Kidney capillary endothelial cell (primary cell): ENCODE results near the gene PLEKHN1.
"Not testable (repeated sequence)": the region's sequence is repeated elsewhere in the genome, so short reads cannot be mapped to it uniquely, and the experiment has no call there.

ENCODE experiments used
- DNase-seq: peaks from one replicate; pipeline ENCODE4 v3.0.0-alpha.2; 2018; ENCODE audit warnings: low spot score

Gene PLEKHN1

DNA sequence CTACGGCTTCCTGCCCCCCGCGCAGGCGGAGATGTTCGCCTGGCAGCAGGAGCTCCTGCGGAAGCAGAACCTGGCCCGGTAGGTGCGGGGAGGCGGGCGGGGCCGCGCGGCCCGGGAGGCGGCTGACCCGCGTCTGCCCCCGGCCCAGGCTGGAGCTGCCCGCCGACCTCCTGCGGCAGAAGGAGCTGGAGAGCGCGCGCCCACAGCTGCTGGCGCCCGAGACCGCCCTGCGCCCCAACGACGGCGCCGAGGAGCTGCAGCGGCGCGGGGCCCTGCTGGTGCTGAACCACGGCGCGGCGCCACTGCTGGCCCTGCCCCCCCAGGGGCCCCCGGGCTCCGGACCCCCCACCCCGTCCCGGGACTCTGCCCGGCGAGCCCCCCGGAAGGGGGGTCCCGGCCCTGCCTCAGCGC, 23.9 kb upstream of the PLEKHN1 start:
- no peak for DNase-seq

DNA sequence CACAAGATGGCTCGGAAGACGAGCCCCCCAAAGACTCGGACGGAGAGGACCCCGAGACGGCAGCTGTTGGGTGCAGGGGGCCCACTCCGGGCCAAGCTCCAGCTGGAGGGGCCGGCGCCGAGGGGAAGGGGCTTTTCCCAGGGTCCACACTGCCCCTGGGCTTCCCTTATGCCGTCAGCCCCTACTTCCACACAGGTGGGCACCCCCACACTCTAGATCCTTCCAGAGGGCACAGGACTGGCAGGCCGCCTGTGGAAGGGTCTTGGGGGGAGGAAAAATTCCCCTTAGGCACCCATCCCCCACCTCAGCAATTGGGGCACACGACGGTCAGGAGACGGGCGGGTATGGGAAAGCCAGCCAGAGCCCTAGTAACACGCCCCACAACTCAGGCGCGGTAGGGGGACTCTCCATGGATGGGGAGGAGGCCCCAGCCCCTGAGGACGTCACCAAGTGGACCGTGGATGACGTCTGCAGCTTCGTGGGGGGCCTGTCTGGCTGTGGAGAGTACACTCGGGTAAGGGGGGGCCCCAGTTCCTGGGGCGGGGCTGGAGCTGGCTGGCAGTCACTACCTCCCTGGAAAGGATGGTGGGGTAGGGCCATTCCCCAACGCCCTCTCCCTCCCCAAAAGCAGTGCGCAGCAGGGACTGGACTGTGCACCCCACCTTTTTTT, 23.3 kb upstream of the PLEKHN1 start:
- no peak for DNase-seq

DNA sequence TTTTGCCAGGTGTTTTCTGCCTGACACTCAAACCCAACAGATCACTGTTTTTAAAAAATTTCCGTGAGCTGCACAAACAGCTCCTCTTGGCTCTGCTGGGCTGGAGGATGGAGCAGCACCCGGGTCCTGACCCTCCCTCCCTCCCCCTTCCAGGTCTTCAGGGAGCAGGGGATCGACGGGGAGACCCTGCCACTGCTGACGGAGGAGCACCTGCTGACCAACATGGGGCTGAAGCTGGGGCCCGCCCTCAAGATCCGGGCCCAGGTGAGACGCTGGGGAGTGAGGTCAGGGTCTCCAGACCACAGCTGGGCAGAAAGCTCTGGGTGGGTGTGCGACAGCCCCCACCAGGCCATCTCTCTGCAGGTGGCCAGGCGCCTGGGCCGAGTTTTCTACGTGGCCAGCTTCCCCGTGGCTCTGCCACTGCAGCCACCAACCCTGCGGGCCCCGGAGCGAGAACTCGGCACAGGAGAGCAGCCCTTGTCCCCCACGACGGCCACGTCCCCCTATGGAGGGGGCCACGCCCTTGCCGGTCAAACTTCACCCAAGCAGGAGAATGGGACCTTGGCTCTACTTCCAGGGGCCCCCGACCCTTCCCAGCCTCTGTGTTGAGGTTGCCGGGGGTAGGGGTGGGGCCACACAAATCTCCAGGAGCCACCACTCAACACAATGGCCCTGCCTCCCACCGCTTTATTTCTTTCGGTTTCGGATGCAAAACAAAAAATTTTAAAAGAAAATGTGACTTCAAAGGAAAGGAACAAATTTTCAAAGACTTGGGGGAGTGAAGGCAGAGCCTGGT, 22.5 kb upstream of the PLEKHN1 start:
- DNase-seq, result no peak

DNA sequence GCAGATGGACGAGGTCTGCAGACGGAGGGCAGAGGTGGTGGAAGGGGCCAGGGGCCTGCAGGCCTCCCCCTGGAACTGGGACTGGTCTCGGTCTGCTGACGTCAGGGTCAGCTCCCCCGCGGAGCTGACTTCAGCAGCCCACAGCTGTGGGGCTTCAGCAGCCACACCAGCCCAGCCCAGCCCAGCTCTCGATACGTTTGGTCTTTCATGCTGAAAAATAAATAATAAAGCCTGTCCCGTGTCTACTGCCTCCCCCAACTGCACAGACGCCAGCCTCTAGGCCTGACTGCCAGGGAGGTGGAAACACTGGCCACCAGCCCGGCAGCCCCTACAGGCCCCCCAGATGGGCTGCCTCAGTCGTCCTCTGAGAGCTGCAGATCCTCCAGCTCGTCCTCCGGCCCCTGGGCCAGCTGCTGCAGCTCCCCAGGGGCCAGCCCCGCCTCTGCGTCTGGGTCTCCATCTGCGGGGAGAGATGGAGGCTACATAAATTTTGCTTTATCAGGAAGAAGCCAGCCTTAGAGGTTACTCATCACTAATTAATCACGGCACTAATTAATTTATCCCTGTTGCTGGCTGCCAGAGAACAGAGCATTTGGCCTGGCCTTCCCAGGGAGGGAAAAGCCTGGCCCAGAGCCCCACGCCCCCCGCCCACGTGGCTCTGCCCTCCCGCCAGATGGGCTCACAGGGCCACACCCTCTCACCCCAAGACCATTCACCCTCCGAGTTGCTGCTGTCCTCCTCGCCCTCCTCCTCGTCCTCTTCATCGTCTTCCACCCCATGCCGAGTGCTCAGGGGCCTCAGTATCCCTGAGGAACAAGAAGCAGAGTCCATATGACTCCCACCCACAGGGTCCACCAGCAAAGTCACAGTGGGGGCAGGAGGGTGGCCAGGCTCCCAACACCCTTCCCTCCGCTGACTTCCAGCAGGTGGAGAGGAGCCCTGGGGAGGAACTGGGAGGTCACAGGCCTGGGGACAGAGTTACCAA, 21.6 kb upstream of the PLEKHN1 start:
- DNase-seq, result no peak

DNA sequence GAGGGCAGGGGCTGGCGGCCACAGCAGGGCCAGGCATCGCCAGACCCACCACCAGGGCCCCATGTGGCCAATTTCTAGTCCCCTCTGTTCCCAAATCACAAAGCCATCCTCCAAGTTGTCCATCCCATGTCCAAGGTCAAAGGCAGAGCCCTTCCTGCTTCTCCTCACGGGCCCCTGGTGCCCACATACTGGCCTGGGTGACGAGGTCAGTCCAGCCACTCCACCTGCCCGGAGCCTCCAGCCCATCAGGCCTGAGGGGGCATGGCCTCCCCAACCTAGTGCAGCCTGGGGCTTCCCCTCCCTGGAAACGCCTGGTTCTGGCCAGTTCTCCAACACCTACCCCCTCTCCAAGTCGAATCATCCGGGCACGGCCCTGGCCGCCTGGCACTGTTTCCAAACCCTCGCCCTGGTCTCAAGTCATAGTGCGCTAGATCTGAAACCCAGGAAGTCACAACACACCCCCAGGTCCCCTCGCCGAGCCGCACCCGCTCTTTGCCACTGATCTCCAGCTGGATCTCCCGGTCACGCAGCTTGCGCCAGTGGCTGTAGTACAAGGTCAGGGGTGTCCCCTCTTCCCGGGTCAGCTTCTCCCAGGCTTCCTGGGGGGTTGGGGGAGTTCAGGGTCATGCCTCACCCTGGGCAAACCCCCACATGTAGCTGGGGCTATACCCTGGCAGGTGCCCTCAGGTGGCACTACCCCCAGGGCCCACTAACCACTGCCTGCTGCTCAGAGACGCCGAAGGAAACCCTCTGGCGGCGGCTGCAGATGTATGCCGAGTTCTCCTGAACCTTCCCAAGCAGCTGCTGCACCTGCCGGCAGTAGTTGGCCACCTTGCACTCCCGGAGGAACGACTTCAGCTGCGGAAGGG, 20.4 kb upstream of the PLEKHN1 start:
- DNase-seq, result no peak

DNA sequence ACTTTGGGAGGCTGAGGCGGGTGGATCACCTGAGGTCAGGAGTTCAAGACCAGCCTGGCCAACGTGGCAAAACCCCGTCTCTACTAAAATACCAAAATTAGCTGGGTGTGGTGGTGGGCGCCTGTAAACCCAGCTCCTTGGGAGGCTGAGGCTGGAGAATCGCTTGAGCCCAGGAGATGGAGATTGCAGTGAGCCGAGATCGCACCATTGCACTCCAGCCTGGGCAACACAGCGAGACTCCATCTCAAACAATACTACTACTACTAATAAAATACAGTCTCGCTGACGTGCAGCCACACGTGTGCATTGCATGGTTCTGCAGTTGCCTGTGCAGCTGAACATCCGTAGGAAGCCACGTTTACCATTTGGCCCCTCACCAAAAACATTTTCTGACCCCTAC, 19.5 kb upstream of the PLEKHN1 start:
- not testable (repeated sequence) for DNase-seq

DNA sequence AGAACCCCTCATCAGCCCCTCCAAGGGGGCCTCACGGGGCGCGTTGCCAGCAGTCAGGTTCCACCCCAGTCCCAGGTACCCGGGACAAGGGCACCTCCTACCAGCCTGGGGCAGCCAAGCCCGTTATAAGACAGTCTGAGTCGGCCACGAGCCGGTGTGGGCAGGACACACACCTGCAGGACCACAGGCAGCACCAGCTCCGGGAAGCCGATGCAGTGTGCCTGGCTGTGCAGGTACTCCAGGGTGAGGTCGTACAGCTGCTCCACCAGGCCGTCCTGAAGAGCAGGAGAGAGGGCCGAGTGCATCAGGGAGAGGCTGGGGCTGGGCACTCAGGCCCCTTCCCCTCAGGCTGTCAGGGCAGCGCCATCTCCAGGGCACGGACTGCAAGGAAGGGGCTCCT, 18.3 kb upstream of the PLEKHN1 start:
- DNase-seq, result no peak

DNA sequence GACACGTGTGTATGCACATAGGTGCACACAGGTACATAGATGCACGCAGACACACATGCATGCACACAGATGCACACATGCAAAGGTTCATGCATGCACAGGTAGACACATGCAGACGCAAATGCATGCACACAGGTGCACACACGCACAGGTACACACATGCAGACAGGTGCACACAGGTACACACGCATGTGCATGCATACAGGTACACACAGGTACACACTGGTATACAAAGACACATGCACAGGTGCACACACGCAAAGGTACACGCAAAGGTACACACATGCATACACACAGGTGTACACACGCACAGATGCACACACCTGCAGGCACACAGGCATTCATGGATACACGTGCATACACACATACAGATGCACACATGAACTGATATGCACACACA, 16.0 kb upstream of the PLEKHN1 start:
- no peak for DNase-seq

DNA sequence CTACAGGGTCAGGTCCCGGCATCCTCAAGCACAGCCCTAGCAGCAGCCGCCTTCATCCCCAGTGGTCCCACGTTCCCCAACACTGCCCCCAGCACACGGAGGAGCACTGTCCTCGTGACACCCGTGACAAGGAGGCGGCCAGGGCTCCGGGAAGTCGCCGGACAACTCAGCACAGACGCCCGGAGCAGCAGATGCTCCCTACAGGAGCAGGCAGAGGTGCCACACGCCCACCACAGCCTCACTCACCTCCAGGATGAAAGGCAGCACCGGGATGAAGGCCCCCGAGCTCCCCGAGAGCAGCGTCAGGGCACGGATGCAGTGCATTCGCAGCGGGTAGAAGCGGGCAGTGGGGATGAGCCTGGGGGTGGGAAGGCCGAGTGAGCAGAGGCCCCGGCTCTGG, 15.4 kb upstream of the PLEKHN1 start:
- DNase-seq, result no peak

DNA sequence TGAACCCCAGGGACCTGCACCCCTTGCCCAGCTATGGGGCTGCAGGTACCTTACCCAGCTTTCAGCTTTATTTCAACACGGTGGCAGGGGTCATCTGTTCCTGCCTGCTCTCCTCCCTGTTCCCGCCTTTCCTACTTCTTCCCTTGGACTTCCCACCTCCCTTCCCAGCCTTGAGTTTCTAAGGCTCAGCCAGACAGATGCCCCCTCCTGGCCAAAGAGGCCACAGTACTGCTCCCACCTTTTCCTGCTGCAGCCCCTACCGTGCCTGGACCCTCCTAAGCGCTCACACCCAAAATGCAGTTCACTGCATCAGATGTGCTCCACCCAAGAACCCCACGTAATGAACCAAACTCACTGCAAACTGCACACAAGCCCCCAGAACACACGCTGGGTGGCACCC, 14.9 kb upstream of the PLEKHN1 start:
- DNase-seq, result no peak

DNA sequence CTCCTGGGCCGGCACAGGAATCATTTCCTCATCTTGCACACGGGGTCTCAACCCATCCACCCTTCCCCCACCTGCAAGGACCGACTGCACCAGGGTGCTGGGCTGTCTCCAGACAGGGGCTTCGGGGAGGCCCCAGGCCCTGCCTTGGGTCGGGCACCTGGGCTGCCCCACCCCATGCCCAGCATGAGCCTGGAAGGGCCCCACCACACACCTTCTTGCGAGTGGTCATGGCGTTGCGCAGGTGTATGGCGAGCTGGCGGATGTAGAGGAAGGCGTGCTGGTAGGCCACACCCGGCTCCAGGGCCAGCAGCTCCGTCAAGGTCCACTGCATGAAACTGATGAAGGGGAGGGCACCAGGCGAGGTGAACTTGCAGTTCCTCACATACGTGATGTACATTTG, 14.1 kb upstream of the PLEKHN1 start:
- DNase-seq, result no peak

DNA sequence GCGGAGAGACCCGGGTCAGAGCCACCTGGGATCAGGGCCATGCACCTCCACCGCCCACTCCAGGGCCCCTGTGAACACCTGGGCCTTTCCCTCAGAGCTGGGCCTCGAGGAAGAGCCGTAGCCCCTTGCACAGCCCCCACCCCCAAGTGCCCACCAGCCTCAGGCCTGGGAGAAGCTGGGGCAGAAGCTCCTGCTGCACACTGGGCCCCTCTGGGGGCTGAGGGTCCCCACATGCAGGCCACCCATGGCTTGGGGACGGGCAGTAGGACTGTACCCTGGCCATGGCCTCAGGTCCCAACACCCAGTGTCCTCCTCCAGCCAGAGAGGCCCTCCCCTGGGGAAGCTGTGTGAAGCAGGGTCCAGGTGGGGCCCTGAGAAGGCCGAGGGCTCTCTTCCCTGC, 13.7 kb upstream of the PLEKHN1 start:
- no peak for DNase-seq

DNA sequence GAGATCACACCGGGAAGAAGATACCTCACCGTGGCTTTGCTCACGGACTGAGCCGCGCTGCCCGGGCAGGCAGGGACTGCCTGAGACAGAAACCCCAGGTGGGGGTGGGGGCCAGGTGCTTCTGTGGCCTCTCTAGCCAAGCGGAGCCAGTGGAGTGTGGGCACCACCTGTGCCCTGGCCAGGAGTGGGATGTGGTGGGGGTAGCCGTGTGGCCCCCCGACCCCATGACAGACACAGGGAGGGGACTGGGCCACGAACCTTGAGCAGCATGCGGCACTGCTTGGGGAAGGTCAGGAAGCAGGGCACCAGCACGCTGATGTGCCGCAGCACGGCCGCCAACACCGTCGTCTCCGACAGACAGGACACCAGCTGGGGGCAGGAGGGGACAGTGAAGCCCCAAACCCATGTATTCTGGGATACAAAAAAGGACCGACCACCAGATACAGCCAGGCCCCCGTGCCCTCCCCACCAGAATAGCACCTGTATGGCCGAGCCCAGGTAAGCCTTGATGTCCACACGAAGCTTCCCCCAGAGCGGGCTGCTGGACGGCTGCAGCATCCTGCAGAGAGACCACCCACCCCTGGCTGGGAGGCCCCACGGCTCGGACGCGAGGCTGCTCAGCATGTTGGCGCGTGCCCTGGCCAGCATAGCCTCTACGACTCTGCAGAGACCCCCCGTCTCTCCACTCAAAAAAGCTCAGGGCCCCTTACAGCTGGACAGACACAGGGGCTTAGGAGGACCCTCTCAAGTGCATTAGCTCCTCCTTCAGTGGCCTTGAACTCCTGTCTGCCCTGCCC, 12.6 kb upstream of the PLEKHN1 start:
- DNase-seq, result no peak

DNA sequence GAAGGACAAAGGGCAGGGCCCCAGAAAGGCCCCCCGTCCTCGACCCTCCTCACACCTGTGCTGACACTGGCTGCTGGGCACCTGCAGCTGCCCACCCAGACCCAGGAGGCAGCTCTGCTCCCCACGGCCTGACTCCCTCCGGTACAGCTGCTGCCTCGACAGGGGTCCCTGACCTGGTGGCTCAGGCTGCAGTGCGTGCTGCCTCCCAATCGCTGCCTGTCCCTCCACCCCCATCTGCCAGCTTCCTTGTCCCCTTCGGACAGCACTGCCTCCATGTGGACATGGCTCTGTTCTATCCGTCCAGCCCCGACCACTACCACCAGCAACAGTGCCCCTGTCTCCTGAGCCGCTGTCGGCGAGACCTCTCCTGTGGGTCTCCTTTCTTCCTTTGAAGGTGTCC, 11.4 kb upstream of the PLEKHN1 start:
- no peak for DNase-seq

DNA sequence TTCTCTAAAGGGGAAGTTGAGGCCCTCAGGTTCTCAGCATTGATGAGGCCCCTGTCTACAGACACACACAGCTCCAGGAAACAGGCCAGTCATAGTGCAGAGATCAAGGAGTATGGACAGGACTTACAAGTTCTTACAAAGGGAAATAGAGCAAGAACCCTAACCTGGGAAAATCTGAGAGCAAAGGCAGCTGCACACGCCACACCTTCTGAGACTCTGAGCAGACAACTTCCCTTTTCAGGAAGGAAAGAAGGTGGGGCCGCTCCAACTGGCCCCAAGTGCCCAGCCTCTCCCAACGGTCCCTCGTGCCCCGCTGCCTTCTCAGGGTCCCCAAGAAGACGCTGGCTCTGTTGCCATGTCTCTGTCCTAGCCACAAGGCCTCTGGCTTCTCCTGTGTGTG, 10.8 kb upstream of the PLEKHN1 start:
- no peak for DNase-seq

DNA sequence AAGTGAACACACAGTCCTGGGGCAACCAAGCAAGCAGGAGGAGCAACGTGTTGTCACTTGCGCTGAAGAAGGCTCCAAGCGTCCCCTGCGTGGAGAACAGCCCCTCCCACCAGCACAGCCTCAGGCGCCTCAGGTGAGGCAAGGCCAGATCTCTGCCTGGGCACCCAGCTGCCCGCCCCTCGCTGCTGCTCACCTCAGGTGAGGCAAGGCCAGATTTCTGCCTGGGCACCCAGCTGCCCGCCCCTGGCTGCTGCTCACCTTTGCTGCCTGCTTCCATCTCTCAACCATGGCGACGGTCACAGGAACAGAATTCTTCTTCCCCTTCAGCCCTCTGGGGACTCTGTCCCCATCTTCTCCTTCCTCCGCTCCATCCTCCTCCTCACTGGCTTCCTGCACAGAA, 9.6 kb upstream of the PLEKHN1 start:
- DNase-seq, result no peak

DNA sequence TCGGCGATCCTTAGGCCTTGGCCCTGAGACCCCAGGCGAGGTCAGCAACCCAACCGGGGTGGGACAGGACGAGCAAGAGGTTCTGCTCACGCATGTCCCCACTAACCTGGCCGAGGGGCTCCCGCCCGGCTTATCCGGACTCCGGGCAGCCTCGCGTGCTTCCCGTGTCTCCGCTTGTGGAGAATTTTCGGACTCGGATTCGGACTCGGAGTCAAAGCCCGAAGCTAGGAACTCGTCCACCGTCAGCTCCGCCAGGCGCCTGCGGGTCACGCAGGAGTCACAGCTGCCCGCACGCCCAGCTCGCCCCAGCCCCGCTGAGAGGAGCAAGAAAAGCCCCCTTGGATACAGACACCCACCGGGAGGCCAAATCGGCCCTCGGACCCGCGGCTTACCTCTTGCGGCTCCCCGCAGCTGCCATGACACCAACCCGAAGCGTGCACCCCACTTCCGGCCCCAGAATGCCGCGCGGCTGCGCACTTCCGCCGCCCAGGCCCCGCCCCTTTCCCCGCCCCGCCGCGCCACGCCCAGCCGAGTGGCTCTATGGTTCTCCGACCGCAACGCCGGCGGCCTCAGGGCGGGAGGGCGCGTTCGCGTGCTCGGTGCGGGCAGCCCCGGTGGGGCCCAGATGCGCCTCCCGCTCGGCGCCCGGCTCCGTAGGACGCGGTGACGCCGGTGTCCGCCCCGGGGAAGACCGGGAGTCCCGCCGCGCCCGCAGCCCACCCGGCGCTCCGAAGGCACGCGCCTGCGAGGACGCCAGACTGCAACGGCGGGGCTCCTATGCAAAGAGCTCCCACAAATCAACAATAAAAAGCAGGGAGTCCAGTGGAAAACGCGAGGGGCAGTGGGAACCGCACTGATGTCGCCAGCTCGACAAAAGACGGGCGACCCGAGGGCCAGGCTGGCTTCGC, 7.2 kb upstream of the PLEKHN1 start, which contains the start of gene NOC2L:
Gene NOC2L (minus strand): TSS at position 434 of the 908 bp plus-strand sequence. CDS start 16 bp downstream, at position 418.
- DNase-seq, result peak; percentile 84

DNA sequence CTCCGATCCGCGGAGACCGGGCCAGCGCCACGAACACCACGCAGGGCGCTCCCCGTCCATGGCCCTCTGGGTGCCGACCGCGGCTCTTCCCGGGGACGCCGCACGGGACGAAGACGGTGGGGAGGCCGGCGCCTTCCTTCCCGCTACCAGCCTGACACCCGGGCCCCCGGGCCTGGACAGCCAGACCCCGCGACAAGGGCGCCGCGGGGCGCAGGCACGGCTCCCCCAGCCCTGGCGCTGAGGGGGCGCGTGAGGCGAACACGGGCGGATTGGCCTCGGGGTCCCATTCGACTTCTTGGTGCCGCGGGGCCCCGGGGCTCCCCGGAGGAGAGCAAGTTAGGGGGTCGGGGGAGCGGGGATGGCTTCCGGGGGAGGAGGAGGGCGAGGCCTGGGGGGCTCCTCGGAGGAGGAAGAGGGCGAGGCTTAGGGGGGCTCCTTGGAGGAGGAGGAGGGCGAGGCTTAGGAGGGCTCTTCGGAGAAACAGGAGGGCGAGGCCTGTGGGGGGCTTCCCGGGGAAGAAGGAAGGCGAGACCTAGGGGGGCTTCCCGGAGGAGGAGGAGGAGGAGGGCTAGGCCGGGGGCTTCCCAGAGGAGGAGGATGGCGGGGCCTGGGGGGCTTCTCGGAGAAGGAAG, 6.4 kb upstream of the PLEKHN1 start:
- DNase-seq, result no peak
